ENCODE results near the gene CD4.
A peak's percentile ranks its signal among the peaks of the same experiment; 100 is the strongest.
"Not testable (repeated sequence)": the region's sequence is repeated elsewhere in the genome, so short reads cannot be mapped to it uniquely, and the experiment has no call there.

CD4 gene

DNA sequence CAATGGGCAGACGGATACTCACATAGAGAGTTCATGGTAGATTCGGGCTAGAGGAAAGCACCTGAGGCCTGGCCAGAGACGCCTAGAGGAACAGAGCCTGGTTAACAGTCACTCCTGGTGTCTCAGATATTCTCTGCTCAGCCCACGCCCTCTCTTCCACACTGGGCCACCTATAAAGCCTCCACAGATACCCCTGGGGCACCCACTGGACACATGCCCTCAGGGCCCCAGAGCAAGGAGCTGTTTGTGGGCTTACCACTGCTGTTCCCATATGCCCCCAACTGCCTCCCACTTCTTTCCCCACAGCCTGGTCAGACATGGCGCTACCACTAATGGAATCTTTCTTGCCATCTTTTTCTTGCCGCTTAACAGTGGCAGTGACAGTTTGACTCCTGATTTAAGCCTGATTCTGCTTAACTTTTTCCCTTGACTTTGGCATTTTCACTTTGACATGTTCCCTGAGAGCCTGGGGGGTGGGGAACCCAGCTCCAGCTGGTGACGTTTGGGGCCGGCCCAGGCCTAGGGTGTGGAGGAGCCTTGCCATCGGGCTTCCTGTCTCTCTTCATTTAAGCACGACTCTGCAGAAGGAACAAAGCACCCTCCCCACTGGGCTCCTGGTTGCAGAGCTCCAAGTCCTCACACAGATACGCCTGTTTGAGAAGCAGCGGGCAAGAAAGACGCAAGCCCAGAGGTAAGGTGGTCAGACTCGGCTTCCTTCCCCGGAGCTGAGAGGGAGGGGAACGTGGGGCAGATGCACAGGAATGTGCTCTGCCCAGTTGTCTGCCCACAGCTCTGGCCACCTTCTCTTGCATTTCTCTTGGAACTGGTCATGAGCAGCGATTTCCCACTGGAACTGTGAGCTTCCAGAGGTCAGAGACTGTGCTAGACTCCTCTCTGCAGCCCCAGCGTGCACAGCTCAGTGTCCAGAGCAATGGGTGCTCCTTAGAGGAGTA lies at the start of gene CD4:
TSS of gene CD4 (plus strand) at position 557 of the 953 bp plus-strand sequence. CDS start 10,611 bp downstream, outside the sequence.
- no peak for DNase-seq

DNA sequence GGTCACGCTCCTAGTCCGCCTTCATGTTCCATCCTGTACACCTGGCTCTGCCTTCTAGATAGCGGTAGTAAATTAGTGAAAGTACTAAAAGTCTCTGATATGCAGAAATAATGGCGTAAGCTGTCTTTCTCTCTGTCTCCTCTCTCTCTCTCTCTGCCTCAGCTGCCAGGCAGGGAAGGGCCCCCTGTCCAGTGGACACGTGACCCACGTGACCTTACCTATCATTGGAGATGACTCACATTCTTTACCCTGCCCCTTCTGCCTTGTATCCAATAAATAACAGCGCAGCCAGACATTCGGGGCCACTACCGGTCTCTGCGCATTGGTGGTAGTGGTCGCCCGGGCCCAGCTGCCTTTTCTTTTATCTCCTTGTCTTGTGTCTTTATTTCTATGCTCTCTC lies 47.2 kb upstream of the CD4 start:
- not testable (repeated sequence) for DNase-seq

DNA sequence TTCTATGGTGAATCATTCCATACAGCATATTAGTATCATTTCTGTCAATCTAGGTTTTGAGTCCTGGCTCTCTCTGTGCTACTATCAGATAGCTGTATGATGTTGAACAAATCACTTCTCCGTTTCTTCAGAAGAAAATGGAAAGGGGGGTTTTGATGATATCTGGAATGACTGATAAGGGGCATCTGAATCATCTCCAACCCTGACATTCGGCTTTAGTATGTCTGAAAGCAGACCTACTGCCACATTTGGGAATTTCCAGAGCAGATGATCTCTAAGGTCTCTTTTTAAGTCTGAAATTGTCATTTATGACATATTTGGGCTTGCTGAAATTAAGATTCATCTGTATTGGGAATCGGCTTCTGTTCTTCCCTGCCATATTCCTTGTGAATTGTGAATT lies 46.5 kb upstream of the CD4 start:
- DNase-seq = no peak

- DNase-seq = not testable (repeated sequence)
These were observed 46.0 kb upstream of the CD4 start for GRCh38 chr12:6743300-6743699.

DNA sequence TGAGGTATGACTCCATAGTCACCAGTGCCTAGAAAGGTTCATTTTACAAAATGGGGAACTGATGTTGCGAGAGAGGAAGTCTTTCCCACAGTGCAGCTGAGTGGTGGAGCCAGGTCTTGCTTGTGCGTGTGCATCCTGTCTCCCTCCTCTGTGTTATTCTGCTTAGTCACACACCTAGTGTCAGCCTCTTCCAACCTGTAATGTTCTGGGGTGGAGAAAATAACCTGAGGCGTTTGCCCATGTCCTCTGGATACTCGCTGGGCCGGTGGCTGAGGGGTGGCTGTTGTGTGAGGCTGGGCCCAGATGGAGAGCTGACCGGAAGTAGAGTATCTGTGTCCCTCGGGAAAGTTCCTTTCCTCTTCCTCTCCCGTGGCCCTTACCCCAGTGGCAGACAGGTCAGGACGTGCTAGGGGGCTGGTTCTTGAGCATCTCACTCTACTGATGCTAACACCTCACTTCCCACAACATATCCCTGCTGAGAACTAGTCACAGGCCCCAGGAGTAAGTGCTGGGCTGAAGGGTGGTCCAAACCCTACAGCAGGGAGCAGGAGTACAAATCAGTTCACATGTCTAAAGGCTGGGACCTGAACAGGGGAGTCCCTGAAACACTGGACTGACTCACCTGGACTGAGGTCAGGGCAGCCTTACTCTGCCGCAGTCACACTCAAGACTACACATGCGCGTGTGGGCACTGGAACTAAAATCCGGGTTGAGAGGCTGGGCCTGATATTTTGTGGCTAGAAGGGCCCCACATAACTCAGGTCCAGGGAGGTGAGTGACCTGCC lies 43.4 kb upstream of the CD4 start:
- no peak for DNase-seq

- DNase-seq = no peak
These were observed 42.1 kb upstream of the CD4 start for GRCh38 chr12:6747216-6747615.

GRCh38 chr12:6748761-6749160 lies 40.6 kb upstream of the CD4 start:
- DNase-seq = no peak

DNA sequence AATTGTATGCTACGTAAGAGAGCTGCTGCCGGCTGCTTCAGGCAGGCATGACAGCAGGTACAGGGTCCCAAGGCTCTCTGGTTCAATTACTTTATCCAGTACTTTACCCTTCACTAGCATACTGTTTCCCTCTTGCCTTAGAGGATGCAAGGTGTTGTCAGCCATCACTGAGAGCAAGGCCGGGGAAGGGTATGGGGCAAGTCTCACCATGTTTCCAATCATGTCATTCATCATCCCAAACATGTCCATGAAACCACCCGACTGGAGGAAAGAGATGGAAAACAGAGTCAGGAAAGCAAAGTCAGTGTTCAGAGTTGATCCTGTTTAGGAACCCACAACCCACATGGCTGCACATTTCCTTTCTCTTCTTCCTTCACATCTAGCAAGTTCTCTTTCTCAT lies 38.8 kb upstream of the CD4 start:
- no peak for DNase-seq

DNA sequence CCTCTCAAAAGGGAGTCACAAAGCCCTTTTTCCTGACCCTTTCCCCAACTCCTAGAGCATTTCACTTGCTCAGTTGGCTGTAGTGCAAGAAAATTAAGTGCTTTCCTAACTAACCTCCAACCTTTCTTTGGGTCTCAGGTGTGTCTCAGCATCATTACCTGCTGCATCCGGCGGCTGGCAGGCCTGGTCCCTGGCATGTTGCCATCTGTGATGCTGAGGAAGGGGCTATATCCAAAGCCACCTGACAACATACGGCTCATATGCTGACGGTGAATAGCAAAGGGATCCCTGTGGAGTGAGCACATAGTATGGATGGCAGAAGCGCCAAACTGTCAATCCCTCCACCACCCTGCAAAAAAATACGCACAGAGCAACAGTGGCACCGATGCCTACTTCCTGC lies 37.6 kb upstream of the CD4 start:
- DNase-seq = no peak

DNA sequence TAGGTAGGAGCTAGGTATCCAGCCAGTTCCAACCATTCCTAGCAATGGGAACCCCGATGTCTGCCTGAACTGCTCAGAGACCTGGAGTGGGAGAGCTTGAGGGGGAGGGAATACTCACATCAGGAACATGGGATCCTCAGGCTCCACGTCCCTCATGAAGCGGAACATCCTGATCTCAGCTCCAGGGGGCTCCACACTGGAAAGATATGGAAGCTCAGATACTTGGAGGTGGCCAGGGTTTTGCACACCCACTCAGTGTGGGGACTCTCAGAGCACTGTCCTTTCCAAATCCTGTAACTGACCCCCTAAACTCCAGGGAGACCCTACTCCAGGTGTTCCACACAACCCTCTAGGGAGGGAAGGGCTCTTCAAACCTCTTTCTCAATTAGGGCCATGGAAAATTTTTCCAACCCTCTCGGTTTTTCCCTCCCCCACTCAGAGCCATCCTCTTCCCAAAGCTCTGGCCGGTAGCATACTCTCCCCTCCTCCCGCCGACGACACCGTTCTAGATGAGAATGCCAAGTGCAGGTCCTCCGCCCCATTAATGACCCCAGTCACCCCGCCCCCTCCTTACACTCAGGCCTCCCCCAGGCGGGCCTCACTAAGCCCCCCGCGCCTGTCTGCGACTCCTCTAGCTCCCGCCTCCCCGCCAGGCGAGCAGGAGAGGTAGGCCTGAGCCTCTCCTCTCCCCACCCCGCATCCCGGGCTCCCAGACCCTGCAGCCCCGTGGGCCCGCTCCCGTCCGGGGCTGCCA lies 37.0 kb upstream of the CD4 start:
- no peak for DNase-seq

DNA sequence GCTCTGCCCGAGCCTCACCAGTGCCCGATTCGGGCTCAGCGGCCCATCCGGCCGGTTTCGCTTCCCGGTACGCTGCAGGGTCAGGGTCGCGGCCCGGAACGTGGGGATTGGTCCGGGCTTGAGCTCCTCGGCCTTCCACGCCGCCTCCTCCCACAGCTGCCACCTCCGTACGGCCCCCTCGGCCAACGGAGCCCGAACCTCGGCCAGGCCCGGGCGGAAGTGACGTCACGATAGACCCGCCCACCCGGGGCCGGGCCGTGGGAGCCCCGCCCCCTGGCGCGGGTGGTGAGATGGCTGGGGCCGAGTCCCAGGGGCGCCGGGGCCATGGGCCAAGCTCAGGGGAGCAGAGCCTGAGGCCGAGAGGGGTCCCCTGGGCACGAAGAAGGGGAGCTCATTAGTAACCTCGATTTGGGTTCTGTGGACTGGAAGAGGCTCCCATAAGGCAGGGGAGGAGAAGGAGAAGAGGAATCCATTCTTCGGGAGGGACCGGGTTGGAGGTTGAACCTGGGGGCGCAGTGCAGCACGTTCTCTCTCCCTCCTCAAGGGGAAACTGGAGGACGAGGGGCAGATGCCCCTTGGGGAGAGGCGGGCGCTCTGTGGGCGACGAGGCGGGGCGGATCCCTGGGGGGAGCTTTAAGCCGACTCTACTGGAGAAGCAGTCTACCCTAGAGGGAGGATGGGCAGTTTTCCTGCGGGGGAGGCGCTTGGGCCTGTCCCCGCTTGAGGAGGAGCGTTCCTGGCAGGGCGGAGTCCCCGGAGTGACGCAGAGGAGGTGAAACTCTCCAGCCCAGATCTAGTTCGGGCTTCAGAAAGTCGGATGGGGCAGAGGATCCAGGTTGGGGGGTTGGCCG lies 36.2 kb upstream of the CD4 start, which contains the start of gene MLF2:
TSS of gene MLF2 (minus strand) at position 221 of the 851 bp plus-strand sequence. CDS start 807 bp downstream, outside the sequence.
- peak; percentile 97 for DNase-seq

GRCh38 chr12:6753772-6754356 lies 35.5 kb upstream of the CD4 start:
- no peak for DNase-seq

GRCh38 chr12:6754411-6754810 lies 34.9 kb upstream of the CD4 start:
- no peak for DNase-seq

DNA sequence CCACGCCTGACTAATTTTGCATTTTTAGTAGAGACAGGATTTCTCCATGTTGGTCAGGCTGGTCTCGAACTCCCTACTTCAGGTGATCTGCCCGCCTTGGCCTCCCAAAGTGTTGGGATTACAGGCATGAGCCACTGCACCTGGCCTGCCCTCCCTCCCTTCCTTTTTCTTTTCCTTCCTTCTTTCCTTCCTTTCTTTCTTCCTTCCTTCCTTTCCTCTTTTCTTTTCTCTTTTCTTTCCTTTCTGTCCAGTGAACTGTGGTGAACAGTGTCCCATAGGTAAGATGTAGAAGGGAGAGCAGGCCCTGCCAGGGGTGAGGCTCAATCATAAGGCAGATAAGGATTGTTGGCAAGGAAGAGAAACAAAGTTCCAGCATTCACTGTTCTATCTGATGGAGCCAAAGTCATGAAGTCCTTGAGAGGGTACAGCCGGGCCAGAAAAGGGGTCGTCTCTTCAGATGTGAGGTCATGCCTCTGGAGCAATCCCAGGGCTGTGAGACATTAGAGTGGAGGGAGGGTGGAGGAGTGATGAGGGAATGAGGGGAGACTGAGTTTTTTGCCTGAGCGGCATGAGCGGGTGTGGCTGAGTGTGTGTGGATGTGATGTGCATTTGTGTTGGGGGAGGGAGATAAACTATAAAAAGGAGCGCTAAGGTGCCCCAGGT lies 32.2 kb upstream of the CD4 start:
- DNase-seq = no peak

- DNase-seq = no peak
These were observed 30.7 kb upstream of the CD4 start for GRCh38 chr12:6758506-6759095.

DNA sequence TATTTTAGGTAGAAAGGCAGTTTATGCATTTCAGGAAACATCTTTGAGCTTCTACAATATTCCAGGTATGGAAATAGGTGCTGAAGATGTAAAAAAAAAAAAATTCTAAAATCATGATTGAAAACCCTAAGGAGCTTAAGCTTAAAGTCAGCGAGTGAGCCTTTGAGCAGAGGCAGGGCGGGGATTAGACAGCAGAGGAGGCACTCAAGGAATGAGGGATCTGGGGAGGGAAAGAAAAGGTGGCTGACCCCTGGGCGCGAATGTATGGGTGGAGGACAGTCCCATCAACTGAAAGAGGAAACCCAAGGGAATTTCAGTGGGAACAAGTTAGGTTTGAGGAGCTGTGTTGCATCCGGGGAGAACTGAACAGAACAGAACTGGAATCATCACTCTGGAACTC lies 29.6 kb upstream of the CD4 start:
- DNase-seq = no peak

GRCh38 chr12:6763380-6763779 lies 25.9 kb upstream of the CD4 start:
- DNase-seq = no peak

DNA sequence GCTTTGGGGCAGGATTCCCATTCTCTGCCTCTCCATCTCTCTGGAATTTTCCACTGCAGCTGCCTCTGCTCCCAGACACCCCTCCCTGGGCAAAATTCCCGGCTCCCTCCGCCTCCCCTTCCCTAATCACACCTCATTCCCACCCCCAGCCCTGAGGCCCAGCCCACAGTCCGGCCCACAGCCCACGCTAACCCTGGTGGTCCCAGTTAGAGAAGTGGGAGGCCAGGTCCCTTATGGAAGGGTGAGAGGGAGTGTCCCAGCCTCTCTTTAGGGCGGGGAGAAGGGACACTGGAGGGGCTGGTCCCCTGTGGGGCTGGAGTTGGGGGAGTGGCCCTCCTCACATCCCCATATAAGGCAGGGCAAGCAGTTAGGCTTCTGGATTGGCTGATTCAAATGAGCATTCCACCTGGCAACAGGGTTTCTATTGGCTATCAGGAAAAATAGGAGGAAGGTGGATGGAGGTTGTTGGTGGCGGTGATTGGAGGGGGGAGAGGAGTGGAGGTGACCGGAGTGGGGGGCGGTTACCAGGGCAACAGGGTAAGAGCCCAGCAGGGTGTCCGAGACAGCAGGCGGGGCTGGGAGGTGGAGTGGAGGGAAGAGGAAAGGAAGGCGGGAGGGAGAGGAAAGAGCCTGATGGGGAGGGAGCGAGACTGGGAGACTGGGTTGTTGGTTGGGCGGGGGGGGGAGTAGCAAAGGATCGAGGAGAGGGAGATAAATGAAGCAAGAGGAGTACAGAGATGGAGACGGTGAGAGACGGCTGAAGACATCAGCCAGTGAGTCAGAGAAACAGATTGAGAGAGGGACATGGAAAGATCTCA lies 25.1 kb upstream of the CD4 start:
- peak; percentile 43 for DNase-seq

DNA sequence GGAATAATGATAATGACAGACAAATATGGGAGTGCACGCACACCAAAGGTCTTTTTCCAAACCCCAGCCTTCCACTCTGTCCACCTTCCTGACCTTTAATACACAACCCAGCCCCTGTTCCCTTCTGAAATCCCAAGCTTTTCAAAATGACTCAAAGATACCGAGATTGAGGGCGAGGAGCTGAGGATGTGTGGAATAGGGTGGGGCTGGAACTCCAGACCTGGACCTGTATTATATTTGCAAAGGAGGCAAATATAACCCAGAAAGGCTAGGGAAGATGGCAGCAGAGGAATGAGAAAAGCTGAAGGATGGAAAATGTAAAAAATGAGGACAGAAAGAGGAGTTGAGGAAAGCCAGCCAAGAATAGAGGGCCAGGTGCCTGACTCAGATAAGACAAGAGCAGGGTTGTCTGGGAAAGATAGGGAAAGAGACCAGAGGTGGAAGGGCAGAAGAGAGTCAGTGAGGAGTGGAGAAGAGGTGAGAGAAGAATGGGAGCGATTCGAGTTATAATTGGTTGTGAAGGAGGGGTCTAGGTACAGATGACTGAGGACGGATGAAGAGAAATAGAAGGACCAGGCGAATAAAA lies 24.2 kb upstream of the CD4 start:
- DNase-seq = no peak

All from activated gamma-delta T cell treated with Interleukin-2 at 50 U/mL for 16 hours (primary cell).